Measurements from ENCODE around the gene STAB2. TPM values are rescaled to one million over a fixed set of nuclear protein-coding genes. Genes with fewer than 3 reads are reported as not detected.

STAB2 gene
- total RNA-seq, 1 donor from 2014 or later, result not detected

DNA sequence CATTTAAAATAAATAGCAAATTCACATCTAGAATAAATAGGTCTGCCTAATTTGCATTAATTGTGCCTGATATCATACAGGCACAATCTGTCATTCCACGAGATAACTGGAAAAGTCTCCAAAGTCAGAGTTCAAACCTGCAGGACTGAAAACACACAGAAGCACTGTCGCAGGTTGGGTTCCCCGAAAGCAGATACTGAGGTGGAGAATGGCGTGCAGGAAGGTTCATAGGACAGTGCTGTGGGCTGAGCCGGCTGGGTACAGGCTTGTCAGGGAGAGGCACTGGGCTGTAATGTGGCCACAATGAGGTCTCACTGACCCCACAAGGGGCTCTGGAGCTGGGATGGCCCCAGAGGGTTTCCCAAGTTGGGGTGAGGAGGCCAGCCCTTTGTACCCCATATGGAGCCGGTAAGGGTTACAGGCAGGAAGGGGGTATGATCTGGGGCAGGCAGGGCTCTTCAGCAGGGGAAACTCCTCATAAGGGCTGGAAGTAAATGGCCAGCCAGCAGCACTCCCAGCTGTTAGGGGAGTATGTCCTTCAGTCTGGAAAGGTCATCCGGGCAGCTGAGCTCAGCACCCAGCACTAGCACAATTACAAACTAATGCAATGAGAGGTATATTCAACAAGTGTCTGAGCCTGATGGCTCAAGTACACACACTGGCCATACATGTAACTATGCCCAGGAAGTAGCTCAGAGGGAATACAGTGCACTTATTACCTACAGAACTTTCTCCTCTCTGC is 185.5 kb downstream of the STAB2 start:
- Histone ChIP-seq H3K36me3 (no peaks in the 10 kb centered on the region), H3K9ac (no peak overlapping the region), H3K4me1 (peaks cover 24% of the 10 kb centered on the region), H3K9me3 (ENCODE audit: low read depth) (no peaks in the 10 kb centered on the region), H3K79me2 (ENCODE audit: low read depth) (no peaks in the 10 kb centered on the region), H3K4me2 (no peak overlapping the region), H3F3A (ENCODE audit: low read depth) (peaks cover 14% of the 10 kb centered on the region), H4K20me1 (ENCODE audit: low read depth) (peaks cover 19% of the 10 kb centered on the region), H2AFZ (replicated peaks) (no peak overlapping the region), H3K4me3 (no peak overlapping the region), H3K27me3 (no peaks in the 10 kb centered on the region), H3K27ac (no peak overlapping the region)
- Mint-ChIP-seq H3K4me1 (peaks cover 18% of the 10 kb centered on the region), H3K36me3 (peaks cover 8% of the 10 kb centered on the region), H3K9me3 (no peaks in the 10 kb centered on the region), H3K27me3 (ENCODE audit: insufficient read depth, low read depth) (no peaks in the 10 kb centered on the region), H3K27ac (no peak overlapping the region), H3K4me3 (no peak overlapping the region)
- TF ChIP-seq EZH2phosphoT487 (IDR thresholded peaks at IDR 0.05) (no peak), EZH2 (IDR thresholded peaks at IDR 0.05) (no peak)
- TF ChIP-seq, protein P1, sequence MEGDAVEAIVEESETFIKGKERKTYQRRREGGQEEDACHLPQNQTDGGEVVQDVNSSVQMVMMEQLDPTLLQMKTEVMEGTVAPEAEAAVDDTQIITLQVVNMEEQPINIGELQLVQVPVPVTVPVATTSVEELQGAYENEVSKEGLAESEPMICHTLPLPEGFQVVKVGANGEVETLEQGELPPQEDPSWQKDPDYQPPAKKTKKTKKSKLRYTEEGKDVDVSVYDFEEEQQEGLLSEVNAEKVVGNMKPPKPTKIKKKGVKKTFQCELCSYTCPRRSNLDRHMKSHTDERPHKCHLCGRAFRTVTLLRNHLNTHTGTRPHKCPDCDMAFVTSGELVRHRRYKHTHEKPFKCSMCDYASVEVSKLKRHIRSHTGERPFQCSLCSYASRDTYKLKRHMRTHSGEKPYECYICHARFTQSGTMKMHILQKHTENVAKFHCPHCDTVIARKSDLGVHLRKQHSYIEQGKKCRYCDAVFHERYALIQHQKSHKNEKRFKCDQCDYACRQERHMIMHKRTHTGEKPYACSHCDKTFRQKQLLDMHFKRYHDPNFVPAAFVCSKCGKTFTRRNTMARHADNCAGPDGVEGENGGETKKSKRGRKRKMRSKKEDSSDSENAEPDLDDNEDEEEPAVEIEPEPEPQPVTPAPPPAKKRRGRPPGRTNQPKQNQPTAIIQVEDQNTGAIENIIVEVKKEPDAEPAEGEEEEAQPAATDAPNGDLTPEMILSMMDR (IDR thresholded peaks at IDR 0.05), result no peak
- no peak for DNase-seq (ENCODE audit: low spot score)

DNA sequence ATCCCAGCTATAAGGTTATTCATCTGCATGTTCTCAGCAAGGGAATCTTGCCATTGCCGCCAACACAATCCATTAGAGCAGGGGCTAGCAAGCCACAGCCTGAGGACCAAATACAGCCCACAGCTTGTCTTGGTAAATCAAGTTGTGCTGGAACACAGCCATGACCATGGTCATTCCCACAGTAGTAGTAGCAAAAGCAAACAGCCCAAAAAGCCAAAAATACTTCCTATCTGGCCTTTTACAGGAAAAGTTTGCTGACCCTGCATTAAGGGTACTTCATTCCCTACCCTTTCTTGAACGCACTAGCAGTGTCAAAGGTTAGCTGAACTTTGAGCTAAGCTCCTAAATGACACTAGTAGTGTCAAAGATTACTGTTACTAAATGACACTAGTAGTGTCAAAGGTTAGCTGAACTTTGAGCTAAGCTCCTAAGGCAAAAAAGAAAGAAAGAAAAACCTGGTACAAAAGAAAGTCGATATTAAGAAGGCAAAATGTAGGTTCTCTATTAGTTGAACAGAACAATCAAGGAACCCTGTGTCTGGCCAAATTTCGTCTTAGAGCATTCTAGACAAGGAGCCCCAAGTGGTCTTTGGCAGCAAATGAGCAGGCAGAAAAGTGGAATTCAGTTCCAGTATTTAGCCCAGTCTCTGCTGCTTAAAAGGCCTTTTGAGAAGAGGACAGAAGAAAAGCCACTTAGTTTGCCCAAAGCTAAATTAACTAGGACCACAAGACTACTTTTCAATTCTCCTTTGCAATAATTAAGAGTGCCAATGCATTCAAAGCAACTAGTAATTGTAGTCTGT is 186.2 kb downstream of the STAB2 start:
- H3K27ac ChIP-seq, result peak overlapping the region; percentile 1
- H3K9me3 Mint-ChIP-seq, result no peaks in the 10 kb centered on the region
- H3K4me1 Mint-ChIP-seq, result peaks cover 18% of the 10 kb centered on the region
- H3K4me2 ChIP-seq, result peak overlapping the region; percentile 42
- H2AFZ ChIP-seq (replicated peaks), result no peak overlapping the region
- no peak overlapping the region for H3K27ac Mint-ChIP-seq
- no peak overlapping the region for H3K4me3 ChIP-seq
- DNase-seq (ENCODE audit: low spot score), result peak; percentile 44
- no peak for TF ChIP-seq EZH2 (IDR thresholded peaks at IDR 0.05)
- TF ChIP-seq, protein P1 (IDR thresholded peaks at IDR 0.05), result no peak
- TF ChIP-seq EZH2phosphoT487 (IDR thresholded peaks at IDR 0.05), result peak; percentile 69
- no peaks in the 10 kb centered on the region for H3K9me3 ChIP-seq (ENCODE audit: low read depth)
- H3K36me3 Mint-ChIP-seq, result peaks cover 11% of the 10 kb centered on the region
- H3K27me3 ChIP-seq, result no peaks in the 10 kb centered on the region
- H4K20me1 ChIP-seq (ENCODE audit: low read depth), result peaks cover 19% of the 10 kb centered on the region
- H3K4me3 Mint-ChIP-seq, result no peak overlapping the region
- H3K4me1 ChIP-seq, result peaks cover 24% of the 10 kb centered on the region
- no peaks in the 10 kb centered on the region for H3K27me3 Mint-ChIP-seq (ENCODE audit: insufficient read depth, low read depth)
- no peak overlapping the region for H3K9ac ChIP-seq
- no peaks in the 10 kb centered on the region for H3K36me3 ChIP-seq
- no peaks in the 10 kb centered on the region for H3K79me2 ChIP-seq (ENCODE audit: low read depth)
- peaks cover 14% of the 10 kb centered on the region for H3F3A ChIP-seq (ENCODE audit: low read depth)

DNA sequence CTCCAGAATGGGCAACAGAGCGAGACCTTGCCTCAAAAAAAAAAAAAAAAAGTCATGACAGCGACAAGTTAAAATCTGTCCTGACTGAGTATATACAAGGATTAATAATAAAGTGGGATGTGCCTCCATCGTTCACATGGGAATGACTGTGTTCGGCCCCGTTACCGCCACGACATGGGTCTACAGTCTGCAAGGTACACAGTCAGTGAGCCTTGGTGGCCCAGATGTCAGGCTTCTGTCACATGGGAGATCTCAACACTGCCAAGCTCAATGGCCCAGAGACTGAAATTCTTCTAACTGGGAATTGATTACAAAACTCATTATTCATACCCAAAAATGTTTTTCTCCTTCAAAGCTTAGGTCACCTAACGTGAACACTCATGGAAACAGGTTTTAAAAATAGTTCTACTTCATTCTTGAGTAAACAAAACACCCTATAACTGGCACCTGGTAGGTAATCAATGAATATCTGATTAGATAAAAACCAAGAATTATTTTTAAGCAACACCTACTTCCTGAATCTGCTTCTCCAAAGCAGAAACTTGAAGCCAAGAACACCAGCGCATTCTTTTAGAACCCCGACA is 188.0 kb downstream of the STAB2 start:
- Histone ChIP-seq H3F3A (ENCODE audit: low read depth) (peaks cover 14% of the 10 kb centered on the region), H3K4me1 (peaks cover 13% of the 10 kb centered on the region), H4K20me1 (ENCODE audit: low read depth) (peaks cover 19% of the 10 kb centered on the region), H3K27ac (no peak overlapping the region), H3K4me2 (no peak overlapping the region), H3K36me3 (no peaks in the 10 kb centered on the region), H3K27me3 (no peaks in the 10 kb centered on the region), H3K9ac (no peak overlapping the region), H3K4me3 (no peak overlapping the region), H2AFZ (replicated peaks) (no peak overlapping the region), H3K79me2 (ENCODE audit: low read depth) (no peaks in the 10 kb centered on the region), H3K9me3 (ENCODE audit: low read depth) (no peaks in the 10 kb centered on the region)
- peaks cover 6% of the 10 kb centered on the region for H3K4me1 Mint-ChIP-seq
- H3K9me3 Mint-ChIP-seq, result no peaks in the 10 kb centered on the region
- DNase-seq (ENCODE audit: low spot score), result no peak
- H3K36me3 Mint-ChIP-seq, result peaks cover 18% of the 10 kb centered on the region
- TF ChIP-seq EZH2 (IDR thresholded peaks at IDR 0.05) (no peak), EZH2phosphoT487 (IDR thresholded peaks at IDR 0.05) (no peak)
- TF ChIP-seq, protein P1 (IDR thresholded peaks at IDR 0.05), result no peak
- no peaks in the 10 kb centered on the region for H3K27me3 Mint-ChIP-seq (ENCODE audit: insufficient read depth, low read depth)
- H3K27ac Mint-ChIP-seq, result no peak overlapping the region
- no peak overlapping the region for H3K4me3 Mint-ChIP-seq

All from neural progenitor cell (in vitro differentiated cells).